Suppressor macrophage treated with lipopolysaccharide for 4 hours (primary cell): ENCODE results near the gene CD209.
"Not testable (repeated sequence)": the region's sequence is repeated elsewhere in the genome, so short reads cannot be mapped to it uniquely, and the experiment has no call there.

Source experiments
- DNase-seq: peaks from one replicate; pipeline ENCODE4 v3.0.0-alpha.2; 2020

CD209 gene

GRCh38 chr19:7746903-7747884 is at the start of gene CD209:
CD209 (minus strand) TSS chr19:7747534; CDS start chr19:7747511, 23 bp downstream.
- DNase-seq, result peak; percentile 89

- no peak for DNase-seq
Measured at GRCh38 chr19:7795555-7796161, 48.3 kb upstream of the CD209 start.

GRCh38 chr19:7793493-7793892 is 46.2 kb upstream of the CD209 start:
- no peak for DNase-seq

GRCh38 chr19:7792701-7793100 is 45.4 kb upstream of the CD209 start:
- DNase-seq, result not testable (repeated sequence)

- DNase-seq, result no peak
Measured at GRCh38 chr19:7792281-7792680, 44.9 kb upstream of the CD209 start.

GRCh38 chr19:7790416-7790815 is 43.1 kb upstream of the CD209 start:
- DNase-seq, result no peak

- no peak for DNase-seq
Measured at GRCh38 chr19:7789447-7789846, 42.1 kb upstream of the CD209 start.

- no peak for DNase-seq
Measured at GRCh38 chr19:7788933-7789323, 41.6 kb upstream of the CD209 start.

GRCh38 chr19:7788178-7788932 is 41.0 kb upstream of the CD209 start:
- no peak for DNase-seq

- no peak for DNase-seq
Measured at GRCh38 chr19:7787602-7788177, 40.4 kb upstream of the CD209 start.

GRCh38 chr19:7787141-7787540 is 39.8 kb upstream of the CD209 start:
- no peak for DNase-seq

GRCh38 chr19:7784856-7785255 is 37.5 kb upstream of the CD209 start:
- DNase-seq, result no peak

- peak; percentile 83 for DNase-seq
Measured at GRCh38 chr19:7783991-7784423, 36.7 kb upstream of the CD209 start.

- DNase-seq, result no peak
Measured at GRCh38 chr19:7781157-7781556, 33.8 kb upstream of the CD209 start.

GRCh38 chr19:7779631-7780486 is 32.5 kb upstream of the CD209 start:
- no peak for DNase-seq

- peak; percentile 50 for DNase-seq
Measured at GRCh38 chr19:7778081-7778480, 30.7 kb upstream of the CD209 start.

- DNase-seq, result no peak
Measured at GRCh38 chr19:7775761-7776160, 28.4 kb upstream of the CD209 start.

GRCh38 chr19:7773841-7774240 is 26.5 kb upstream of the CD209 start:
- no peak for DNase-seq

GRCh38 chr19:7772752-7773291 is 25.5 kb upstream of the CD209 start:
- peak; percentile 95 for DNase-seq

- no peak for DNase-seq
Measured at GRCh38 chr19:7771072-7771471, 23.7 kb upstream of the CD209 start.

- no peak for DNase-seq
Measured at GRCh38 chr19:7769171-7769570, 21.8 kb upstream of the CD209 start.

- no peak for DNase-seq
Measured at GRCh38 chr19:7767487-7767886, 20.2 kb upstream of the CD209 start.
